PFSK-1 (cell line): ENCODE results near the gene SIVA1.

Experiments
- FOXP2 ChIP-seq: optimal IDR thresholded peaks from 2 replicates; pipeline ENCODE3; 2011; ENCODE audit warnings: borderline replicate concordance, control low read depth, inconsistent platforms; ENCODE audit not compliant: insufficient read depth; ENCODE audit errors: extremely low read length, extremely low read depth
- POLR2AphosphoS5 ChIP-seq: IDR thresholded peaks from 2 replicates; pipeline ENCODE4 v1.6.1; 2012; ENCODE audit warnings: low read depth, mild to moderate bottlenecking, control low read depth, low read length, moderate library complexity
- REST ChIP-seq, 2 experiments: IDR thresholded peaks; 2 replicates each; pipeline versions ENCODE4 v1.6.1 to v1.8.0; 2011 to 2012; ENCODE audit warnings: low read depth in 2 of 2, low read length in 2 of 2, control low read depth in 1 of 2, inconsistent platforms in 1 of 2, mild to moderate bottlenecking in 1 of 2, moderate library complexity in 1 of 2; ENCODE audit not compliant: insufficient read depth in 1 of 2
- SIN3A ChIP-seq: IDR thresholded peaks from 2 replicates; pipeline ENCODE4 v1.6.1; 2012; ENCODE audit warnings: mild to moderate bottlenecking, low read length, moderate library complexity, borderline replicate concordance; ENCODE audit not compliant: insufficient read depth
- TAF1 ChIP-seq: IDR thresholded peaks from 2 replicates; pipeline ENCODE4 v1.6.1; 2012; ENCODE audit warnings: low read length, control low read depth, borderline replicate concordance; ENCODE audit not compliant: insufficient read depth

The SIVA1 gene

GRCh38 chr14:104734991-104735779 lies 17.8 kb upstream of the SIVA1 start:
- no peak for TF ChIP-seq REST (IDR thresholded peaks at IDR 0.05; ENCODE audit: insufficient read depth in 1 of 2, low read depth in 2 of 2, low read length in 2 of 2)

DNA sequence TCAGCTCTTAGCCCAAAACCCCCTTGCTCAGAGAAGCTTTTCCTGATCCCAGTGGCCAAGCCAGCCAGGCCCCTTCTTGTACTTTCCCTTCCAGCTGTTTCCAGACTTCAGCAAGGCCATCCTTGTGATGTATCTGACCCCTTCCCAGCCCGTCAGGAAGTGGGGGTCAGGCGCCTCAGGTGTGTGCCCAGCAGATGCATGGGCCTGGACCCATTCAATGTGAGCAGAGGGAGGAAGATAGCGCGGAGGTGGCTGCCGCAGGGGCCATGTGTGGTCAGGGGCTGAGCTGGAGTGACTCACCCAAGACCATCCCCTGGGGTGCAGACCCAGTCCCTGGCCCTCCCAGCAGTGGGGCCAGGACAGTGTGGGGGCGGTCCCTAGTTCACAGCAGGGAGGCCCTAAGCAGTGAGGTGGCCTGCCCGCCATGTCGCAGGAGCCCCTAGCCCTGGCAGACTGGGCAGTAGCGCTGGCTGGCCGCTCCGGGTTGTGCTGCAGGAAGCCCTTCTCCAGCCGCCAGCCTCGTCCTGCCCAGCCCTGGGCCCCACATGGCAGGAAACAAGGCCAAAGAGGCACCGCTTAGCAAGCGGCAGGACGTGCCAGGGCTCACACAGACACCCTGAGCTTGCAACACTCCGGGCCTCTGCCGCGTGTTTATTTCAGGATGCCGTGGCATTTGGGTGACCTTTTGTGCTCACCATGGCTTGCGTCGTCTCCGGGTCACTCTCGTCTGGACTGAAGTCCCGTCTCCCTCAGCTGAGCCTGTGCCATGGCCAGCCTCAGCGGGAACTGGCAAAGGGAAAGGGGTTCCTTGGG lies 16.9 kb upstream of the SIVA1 start:
- TF ChIP-seq REST (IDR thresholded peaks at IDR 0.05; ENCODE audit: insufficient read depth in 1 of 2, low read depth in 2 of 2, low read length in 2 of 2) = no peak
- no peak for TF ChIP-seq SIN3A
- TF ChIP-seq POLR2AphosphoS5 = no peak
- TF ChIP-seq TAF1 = no peak
- TF ChIP-seq FOXP2 = no peak

DNA sequence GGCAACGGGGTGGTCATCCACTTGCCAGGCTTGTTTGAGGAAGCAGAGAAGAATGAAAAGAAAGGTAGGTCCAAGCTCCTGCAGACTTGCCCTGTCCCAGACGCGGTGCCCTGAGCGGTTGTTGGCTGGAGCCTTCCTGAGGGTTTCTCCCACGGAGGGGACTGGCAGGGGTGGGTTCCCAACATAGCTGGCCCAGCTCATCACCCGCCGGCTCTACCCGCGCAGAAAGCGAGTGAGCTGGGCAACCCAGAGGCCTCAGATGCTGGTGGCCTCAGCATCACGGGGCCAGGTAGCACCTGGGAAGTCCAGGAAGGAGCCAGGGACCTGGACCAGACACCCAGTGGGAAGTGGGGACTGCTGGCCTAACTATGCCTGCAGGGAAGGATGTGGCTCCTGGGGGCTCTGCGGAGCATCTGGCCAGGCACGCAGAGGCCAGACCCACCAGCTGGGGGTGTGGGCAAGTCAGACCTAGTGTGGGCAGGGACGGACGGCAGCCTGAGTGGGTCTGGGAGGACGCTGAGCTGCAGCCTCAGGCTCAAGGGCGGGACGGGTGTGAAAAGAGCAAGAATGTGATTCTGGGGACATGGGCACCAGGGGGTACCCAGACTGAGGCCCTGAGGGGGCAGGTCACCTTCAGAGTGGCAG lies 14.4 kb upstream of the SIVA1 start:
- no peak for TF ChIP-seq POLR2AphosphoS5
- no peak for TF ChIP-seq SIN3A

- TF ChIP-seq POLR2AphosphoS5 (no peak), FOXP2 (no peak), TAF1 (no peak), REST (IDR thresholded peaks at IDR 0.05; ENCODE audit: insufficient read depth in 1 of 2, low read depth in 2 of 2, low read length in 2 of 2) (no peak), SIN3A (no peak)
Measured at GRCh38 chr14:104739026-104739425, 13.9 kb upstream of the SIVA1 start.

DNA sequence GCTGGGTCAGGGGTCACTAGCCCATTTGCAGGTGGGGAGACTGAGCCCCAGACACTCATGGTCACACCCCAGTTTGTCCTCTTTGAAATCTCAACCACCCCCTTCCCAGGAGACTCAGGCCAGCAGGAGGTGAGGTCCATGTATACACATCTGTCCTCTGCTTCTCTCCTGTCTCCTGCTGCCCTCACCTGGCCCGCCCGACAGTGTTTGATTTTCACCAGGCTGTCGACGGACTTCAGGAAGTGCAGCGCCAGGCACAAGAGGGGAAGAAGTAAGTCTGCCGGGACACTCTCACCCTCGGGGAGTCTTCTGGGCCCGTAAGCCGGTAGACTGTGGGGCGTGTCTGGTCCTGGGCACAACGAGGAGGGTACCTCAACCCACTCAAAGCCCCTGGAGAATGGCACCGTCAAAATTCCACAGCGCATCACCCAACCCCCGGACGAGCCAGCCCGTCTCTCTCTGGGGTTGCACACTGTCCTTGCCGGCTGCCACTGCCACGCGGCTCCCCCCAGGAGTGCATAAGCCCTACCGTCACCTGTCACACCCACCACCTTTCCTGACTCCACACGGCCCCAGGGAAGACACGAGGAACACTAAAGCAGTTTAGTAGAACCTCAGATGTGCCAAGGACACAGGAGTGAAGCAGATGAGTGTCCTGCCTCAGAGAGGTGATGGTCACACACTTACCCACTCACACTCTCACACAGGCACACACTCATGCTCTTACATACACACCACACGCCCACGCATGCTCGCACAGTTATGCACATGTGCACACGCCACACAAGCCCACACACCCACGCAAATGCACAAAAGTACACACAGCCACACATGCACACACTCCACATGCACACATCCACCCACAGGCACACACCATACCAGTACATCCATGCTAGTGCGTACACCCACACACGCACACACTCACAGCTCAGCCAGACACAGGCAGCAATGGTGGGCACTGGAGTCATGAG lies 13.1 kb upstream of the SIVA1 start:
- TF ChIP-seq TAF1 = no peak
- no peak for TF ChIP-seq POLR2AphosphoS5
- no peak for TF ChIP-seq REST (IDR thresholded peaks at IDR 0.05; ENCODE audit: insufficient read depth in 1 of 2, low read depth in 2 of 2, low read length in 2 of 2)
- no peak for TF ChIP-seq SIN3A
- no peak for TF ChIP-seq FOXP2
